Measurements from ENCODE around the gene HRNR.

DNA sequence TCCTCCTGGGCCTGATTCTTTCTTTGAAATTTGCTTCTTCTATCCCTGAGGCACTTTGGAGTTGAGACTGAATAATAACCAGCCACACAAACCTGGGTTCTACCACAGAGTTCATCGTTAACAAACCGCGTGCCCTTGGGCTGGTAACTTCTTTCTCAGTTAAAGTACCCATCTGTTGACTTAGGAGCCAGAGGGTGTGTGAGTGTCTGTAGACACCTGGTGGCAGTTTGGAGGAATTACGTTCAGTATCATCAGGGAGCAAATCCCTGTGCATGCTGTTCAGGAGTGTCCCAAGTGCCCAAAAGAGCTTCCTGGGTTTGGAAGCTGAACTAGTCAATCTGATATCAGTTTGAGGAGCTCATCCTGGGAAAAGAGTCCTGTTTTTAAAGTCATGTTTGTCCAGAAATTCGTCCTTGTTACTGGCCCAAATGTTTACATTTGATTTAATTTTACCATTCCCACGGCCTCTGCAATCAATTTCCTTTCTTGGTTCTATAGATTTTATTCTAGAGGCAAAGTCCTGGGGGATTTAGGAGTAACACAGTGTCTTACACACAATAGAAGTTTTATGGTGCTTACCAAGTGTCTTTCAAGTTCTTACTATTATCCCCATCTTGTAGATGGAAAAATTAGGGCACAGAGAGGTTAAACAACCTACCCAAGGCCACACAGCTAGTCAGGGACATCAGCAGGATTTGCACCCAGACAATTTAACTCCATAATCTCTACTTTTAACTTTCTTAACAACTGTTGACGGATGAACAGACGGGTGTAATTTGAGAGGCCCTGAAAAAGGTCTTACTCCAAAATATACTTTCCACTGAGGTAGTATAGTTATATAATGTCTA, 38.2 kb downstream of the HRNR start:
- no peak for TF ChIP-seq POLR2AphosphoS5 (IDR thresholded peaks at IDR 0.05; ENCODE audit: low read depth, low read length)
- TF ChIP-seq, protein P1, sequence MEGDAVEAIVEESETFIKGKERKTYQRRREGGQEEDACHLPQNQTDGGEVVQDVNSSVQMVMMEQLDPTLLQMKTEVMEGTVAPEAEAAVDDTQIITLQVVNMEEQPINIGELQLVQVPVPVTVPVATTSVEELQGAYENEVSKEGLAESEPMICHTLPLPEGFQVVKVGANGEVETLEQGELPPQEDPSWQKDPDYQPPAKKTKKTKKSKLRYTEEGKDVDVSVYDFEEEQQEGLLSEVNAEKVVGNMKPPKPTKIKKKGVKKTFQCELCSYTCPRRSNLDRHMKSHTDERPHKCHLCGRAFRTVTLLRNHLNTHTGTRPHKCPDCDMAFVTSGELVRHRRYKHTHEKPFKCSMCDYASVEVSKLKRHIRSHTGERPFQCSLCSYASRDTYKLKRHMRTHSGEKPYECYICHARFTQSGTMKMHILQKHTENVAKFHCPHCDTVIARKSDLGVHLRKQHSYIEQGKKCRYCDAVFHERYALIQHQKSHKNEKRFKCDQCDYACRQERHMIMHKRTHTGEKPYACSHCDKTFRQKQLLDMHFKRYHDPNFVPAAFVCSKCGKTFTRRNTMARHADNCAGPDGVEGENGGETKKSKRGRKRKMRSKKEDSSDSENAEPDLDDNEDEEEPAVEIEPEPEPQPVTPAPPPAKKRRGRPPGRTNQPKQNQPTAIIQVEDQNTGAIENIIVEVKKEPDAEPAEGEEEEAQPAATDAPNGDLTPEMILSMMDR (IDR thresholded peaks at IDR 0.05), result peak; percentile 80
- TF ChIP-seq CHD2 (IDR thresholded peaks at IDR 0.05; ENCODE audit: low read length, partially characterized antibody), result no peak
- TF ChIP-seq, protein P2, sequence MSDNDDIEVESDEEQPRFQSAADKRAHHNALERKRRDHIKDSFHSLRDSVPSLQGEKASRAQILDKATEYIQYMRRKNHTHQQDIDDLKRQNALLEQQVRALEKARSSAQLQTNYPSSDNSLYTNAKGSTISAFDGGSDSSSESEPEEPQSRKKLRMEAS (IDR thresholded peaks at IDR 0.05; ENCODE audit: low read depth), result no peak
- no peak for TF ChIP-seq ELF1 (IDR thresholded peaks at IDR 0.05)
- TF ChIP-seq GABPA (IDR thresholded peaks at IDR 0.05; ENCODE audit: low read depth), result no peak
- TF ChIP-seq JUND (IDR thresholded peaks at IDR 0.05), result no peak
- TF ChIP-seq RFX5 (IDR thresholded peaks at IDR 0.05; ENCODE audit: low read length), result no peak
- TF ChIP-seq TAF1 (IDR thresholded peaks at IDR 0.05; ENCODE audit: borderline replicate concordance, low read depth, low read length), result no peak
- no peak for TF ChIP-seq MXI1 (IDR thresholded peaks at IDR 0.05; ENCODE audit: low read depth, low read length)
- no peak for TF ChIP-seq RCOR1 (IDR thresholded peaks at IDR 0.05; ENCODE audit: low read length)
- no peak for TF ChIP-seq NFIC (IDR thresholded peaks at IDR 0.05; ENCODE audit: borderline replicate concordance)
- no peak for TF ChIP-seq EP300 (IDR thresholded peaks at IDR 0.05; ENCODE audit: borderline replicate concordance in 1 of 2, low read depth in 1 of 2, low read length in 1 of 2)
- TF ChIP-seq FOXJ3 (CRISPR knock-in tag; IDR thresholded peaks at IDR 0.05), result no peak

Measured in SK-N-SH (cell line).